Ovary (tissue), 9 donors: ENCODE data around the gene ISG15. TPM values are rescaled to one million over a fixed set of nuclear protein-coding genes. Genes with fewer than 3 reads are reported as not detected.
A peak's percentile ranks its signal among the peaks of the same experiment; 100 is the strongest.

ENCODE experiments used
- DNase-seq, 5 donors: peaks; one replicate each; pipeline ENCODE4 v3.0.0-alpha.2; 2019 to 2020
- H3K27ac ChIP-seq, 2 donors: fragments of 200-600 bp; one replicate each; pipeline versions ENCODE4 v1.5.1 to v1.8.0; 2019 to 2022
- H3K27me3 ChIP-seq: fragments of 200-600 bp; one replicate; pipeline ENCODE4 v1.8.0; 2022
- H3K36me3 ChIP-seq: fragments of 200-600 bp; sonication (generic); one replicate; pipeline ENCODE4 v1.5.1; 2019
- H3K4me1 ChIP-seq: one replicate; pipeline ENCODE4 v1.8.1; 2013; ENCODE audit warnings: mild to moderate bottlenecking, moderate library complexity; ENCODE audit not compliant: insufficient read depth
- H3K4me3 ChIP-seq: fragments of 200-600 bp; sonication (generic); one replicate; pipeline ENCODE4 v1.5.1; 2017
- H3K9me3 ChIP-seq, 2 donors: fragments of 200-600 bp in 1 of 2; sonication (generic) in 1 of 2; one replicate each; pipeline versions ENCODE4 v1.5.1 to v1.8.1; 2013 to 2019; ENCODE audit warnings: mild to moderate bottlenecking in 1 of 2, moderate library complexity in 1 of 2
- EP300 ChIP-seq: sonication (generic); formaldehyde crosslinking; IDR thresholded peaks from one replicate; pipeline ENCODE4 v1.6.1; 2017; ENCODE audit warnings: antibody characterized with exemption
- POLR2A ChIP-seq: fragments of 450-650 bp; IDR thresholded peaks from one replicate; pipeline ENCODE4 v1.6.1; 2017; ENCODE audit warnings: antibody characterized with exemption, mild to moderate bottlenecking, moderate library complexity
- WGBS, 3 donors: extraction: QIAGEN DNeasy Blood & Tissue Kit in 1 of 3; methylation state at CpG; one replicate each; pipeline versions ENCODE4 v1.1.5 to v1.1.7; 2013 to 2017; 5-methylcytosine and 5-hydroxymethylcytosine counted together
- intact Hi-C, 4 donors: fragments of 100-400 bp; cut with DNase I; formaldehyde crosslinking; loops; one replicate each; pipeline versions ENCODE4 v1.11.0 to v1.15.1; 2022 to 2023
- polyA plus RNA-seq, 2 donors: library from polyadenylated mRNA; stranded (reverse); fragments of 200-250 nt in 1 of 2; fragments of 350-450 nt in 1 of 2; fragmentation: Illumina TruSeq in 1 of 2; extraction: RNeasy Lipid Tissue Mini Kit (QIAGEN cat#74804) in 1 of 2; gene quantifications; one replicate each; pipeline ENCODE4 v1.2.3, GENCODE V29; 2013 to 2014
- total RNA-seq, 7 donors: library from RNA; depleted of rRNA in 2 of 7; stranded (reverse); fragments of >200 nt in 2 of 7; fragmentation: NEBNext Ultra II Directional in 3 of 7; extraction: Animal tissue kit (Norgen Biotek cat#: 25700) in 3 of 7; gene quantifications; one replicate each; pipeline versions ENCODE4 v1.1.0 to v1.2.4, GENCODE V29; 2016 to 2023
- TF ChIP-seq, protein P1 (sequence below), 3 donors: fragments of 450-650 bp in 2 of 3; fragments of 200-600 bp in 1 of 3; IDR thresholded peaks; one replicate each; pipeline versions ENCODE4 v1.5.1 to v1.8.0; 2016 to 2022; ENCODE audit warnings: antibody characterized with exemption in 3 of 3, mild to moderate bottlenecking in 1 of 3
- donor health status: DM: no; HTN: no; CAD: no; lungs with moderate emphysema.
- donor health status: DM: no; HTN: no; CAD: no.
- donor health status: Bipolar disorder and iron deficiency.
- donor health status: DM: yes; HTN: yes; CAD: no.
- donor health status: DM: no; HTN: no; CAD: no.
- donor health status: DM: yes; HTN: yes; CAD: no.

Gene ISG15
- total and polyA plus RNA-seq, 9 donors: 7.8 to 83.5 (median 14.9) TPM; not detected in 1

DNA sequence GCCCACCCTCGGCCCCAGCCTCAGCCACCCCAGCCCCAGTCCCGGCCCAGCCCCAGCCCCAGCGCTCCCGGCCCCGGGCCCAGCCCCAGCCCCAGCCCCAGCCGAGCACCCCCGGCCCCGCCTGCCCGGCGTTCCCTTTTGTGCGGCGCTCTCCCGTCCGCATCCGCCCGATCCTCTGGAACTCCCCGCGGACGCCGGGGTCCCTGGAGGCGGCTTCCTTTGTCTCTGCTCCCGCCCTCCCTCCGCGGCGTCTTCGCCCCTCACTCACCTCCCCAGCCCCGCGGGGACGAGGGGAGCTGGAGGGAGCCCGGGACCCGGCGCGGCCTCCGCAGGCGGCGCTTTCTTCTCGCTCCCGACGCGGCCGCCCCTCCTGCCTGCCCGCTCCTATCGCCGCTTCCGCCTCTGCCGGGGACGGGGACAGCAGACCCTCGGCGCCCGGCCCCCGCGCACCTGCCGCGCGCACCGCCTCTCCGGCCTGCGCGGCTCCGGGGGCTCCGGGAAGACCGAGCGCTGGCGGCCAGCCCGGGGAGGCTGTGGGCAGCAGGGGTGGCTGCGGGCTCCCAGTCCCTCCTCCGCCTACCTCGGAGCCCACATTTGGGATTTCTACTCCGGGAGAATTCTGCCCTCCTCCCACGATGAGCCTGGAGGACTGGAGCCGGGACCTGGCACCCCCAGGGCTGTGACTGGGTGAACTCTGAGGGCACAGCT, 20.6 kb downstream of the ISG15 start:
- TF ChIP-seq, protein P1, sequence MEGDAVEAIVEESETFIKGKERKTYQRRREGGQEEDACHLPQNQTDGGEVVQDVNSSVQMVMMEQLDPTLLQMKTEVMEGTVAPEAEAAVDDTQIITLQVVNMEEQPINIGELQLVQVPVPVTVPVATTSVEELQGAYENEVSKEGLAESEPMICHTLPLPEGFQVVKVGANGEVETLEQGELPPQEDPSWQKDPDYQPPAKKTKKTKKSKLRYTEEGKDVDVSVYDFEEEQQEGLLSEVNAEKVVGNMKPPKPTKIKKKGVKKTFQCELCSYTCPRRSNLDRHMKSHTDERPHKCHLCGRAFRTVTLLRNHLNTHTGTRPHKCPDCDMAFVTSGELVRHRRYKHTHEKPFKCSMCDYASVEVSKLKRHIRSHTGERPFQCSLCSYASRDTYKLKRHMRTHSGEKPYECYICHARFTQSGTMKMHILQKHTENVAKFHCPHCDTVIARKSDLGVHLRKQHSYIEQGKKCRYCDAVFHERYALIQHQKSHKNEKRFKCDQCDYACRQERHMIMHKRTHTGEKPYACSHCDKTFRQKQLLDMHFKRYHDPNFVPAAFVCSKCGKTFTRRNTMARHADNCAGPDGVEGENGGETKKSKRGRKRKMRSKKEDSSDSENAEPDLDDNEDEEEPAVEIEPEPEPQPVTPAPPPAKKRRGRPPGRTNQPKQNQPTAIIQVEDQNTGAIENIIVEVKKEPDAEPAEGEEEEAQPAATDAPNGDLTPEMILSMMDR (IDR thresholded peaks at IDR 0.05): no peak
- TF ChIP-seq EP300: no peak
- Histone ChIP-seq H3K4me1 (peaks cover 3% of the 10 kb centered on the region), H3K36me3 (no peaks in the 10 kb centered on the region), H3K4me3 (peak overlapping the region; percentile 12), H3K9me3 (no peaks in the 10 kb centered on the region), H3K27ac (no peak overlapping the region), H3K27me3 (no peaks in the 10 kb centered on the region)
- intact Hi-C loops: no loop called here
- no peak for DNase-seq
- 2 to 5% (median 3%) methylated on average over 57 to 71 of the region's 71 CpGs for WGBS, 3 donors

DNA sequence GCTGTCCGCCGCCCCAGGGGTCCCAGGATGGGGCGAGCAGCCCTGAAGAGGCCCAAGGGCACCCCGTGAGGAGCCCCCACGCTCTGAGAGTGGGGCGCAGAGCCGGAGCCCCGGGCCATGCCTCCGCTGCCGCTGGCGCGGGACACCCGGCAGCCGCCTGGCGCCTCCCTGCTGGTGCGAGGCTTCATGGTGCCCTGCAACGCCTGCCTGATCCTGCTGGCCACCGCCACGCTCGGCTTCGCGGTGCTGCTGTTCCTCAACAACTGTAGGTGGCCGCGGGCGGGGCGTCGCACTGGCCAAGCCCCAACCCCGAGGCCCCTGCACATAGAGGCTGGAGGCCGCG, 21.1 kb downstream of the ISG15 start:
- 36 to 59% (median 44%) methylated on average over 20 to 30 of the region's 30 CpGs for WGBS, 3 donors
- Histone ChIP-seq H3K27ac (no peak overlapping the region), H3K9me3 (no peaks in the 10 kb centered on the region), H3K4me3 (no peak overlapping the region), H3K4me1 (peaks cover 3% of the 10 kb centered on the region), H3K36me3 (no peaks in the 10 kb centered on the region), H3K27me3 (no peaks in the 10 kb centered on the region)
- intact Hi-C loops: no loop called here
- no peak for TF ChIP-seq EP300
- TF ChIP-seq, protein P1 (IDR thresholded peaks at IDR 0.05): no peak
- DNase-seq: no peak

DNA sequence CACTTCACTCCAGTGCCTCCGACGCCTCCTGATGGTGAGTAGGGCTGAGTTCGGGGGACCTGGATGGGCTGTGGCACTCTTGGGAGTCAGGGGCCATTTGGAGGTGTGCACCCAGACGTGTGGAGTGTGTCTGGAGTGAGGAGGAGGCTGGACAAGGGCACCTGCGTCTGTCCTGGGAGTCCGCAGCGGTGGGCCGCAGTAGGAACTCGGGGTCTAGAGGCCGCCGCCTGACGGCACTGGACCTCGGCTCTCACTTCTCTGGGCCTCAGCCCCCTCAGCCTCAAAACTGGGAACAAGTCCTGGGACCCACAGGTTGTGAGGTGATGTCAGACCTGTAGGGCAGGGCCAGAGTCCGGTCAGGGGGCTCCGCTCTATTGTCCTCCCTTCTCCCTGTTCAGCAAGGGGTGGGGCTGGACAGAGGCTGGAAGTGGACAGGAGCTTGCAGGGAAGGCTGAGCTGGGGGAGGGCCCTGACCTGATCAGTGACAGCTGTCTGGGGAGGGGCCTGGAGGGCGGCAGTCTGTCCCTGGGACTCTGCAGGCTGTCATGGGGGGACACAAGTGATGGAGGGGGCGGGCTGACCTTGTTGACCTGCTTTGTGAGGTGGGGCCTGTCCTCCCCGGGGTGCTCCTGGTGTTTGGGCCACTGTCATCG, 22.1 kb downstream of the ISG15 start:
- 91 to 95% (median 94%) methylated on average over 19 of the region's 19 CpGs for WGBS, 3 donors
- no peaks in the 10 kb centered on the region for H3K9me3 ChIP-seq
- no peak overlapping the region for H3K4me3 ChIP-seq
- intact Hi-C loops: no loop called here
- no peaks in the 10 kb centered on the region for H3K36me3 ChIP-seq
- H3K27me3 ChIP-seq: no peaks in the 10 kb centered on the region
- DNase-seq: no peak
- peaks cover 9% of the 10 kb centered on the region for H3K4me1 ChIP-seq
- H3K27ac ChIP-seq: no peak overlapping the region
- TF ChIP-seq POLR2A (no peak), EP300 (no peak)
- TF ChIP-seq, protein P1 (IDR thresholded peaks at IDR 0.05): no peak

DNA sequence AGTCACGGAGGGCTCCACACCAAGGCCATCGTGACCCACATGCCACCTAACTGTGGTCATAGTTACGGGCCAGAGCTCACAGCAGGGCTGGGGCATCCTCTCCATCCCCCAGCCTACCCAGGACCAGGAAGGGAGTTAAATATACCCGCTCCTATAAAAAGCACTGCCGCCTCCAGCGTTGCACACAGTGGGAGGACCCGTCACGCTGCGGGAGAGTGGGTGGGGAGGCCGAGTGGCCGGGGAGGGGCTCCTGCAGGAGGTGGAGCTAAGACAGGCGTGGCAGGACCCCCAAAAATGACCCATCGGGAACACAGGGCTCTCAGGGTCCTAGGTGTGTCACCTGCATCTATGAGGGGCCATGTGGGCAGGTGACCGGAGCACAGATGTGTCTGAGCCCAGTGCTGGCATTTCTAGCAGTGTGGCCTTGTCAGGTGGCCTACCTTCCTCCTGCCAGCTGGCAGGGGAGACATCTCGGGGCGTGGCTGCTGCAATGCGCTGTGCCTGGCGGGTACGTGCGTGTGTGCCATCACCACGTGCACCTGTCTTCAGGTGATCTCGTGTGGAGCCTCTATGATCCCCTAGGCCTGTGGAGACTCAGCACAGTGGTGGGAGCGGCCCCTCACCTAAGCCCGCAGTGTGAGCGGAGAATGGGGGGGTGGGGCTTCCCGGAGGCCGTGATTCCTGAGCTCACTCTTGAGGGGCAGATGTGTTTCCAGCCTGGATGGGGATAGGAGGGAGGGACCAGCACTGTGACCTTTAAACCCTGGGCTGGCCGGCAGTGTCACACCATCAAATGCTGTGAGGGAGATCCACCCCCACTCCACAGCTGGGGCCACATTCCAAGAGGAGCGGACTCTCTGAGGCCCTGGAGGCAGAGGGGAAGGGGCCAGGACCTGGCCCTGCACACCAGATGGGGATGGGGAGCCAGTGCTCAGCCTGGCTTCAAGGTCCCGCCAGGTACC, 24.4 kb downstream of the ISG15 start:
- Histone ChIP-seq H3K9me3 (no peaks in the 10 kb centered on the region), H3K36me3 (no peaks in the 10 kb centered on the region), H3K4me1 (peaks cover 9% of the 10 kb centered on the region), H3K4me3 (no peak overlapping the region), H3K27ac (no peak overlapping the region), H3K27me3 (no peaks in the 10 kb centered on the region)
- WGBS, 3 donors: 83 to 87% (median 86%) methylated on average over 30 of the region's 30 CpGs
- intact Hi-C loops: no loop called here
- TF ChIP-seq, protein P1 (IDR thresholded peaks at IDR 0.05): no peak
- TF ChIP-seq EP300: no peak
- no peak for DNase-seq
